CD4-positive, alpha-beta T cell treated with Interleukin-6 for 4 hours (primary cell): Measurements from ENCODE around the gene RPTOR.
A peak's percentile ranks its signal among the peaks of the same experiment; 100 is the strongest.

ENCODE experiments used
- DNase-seq: peaks from one replicate; pipeline ENCODE4 v3.0.0-alpha.2; 2020; ENCODE audit warnings: mixed read lengths

The RPTOR gene

DNA sequence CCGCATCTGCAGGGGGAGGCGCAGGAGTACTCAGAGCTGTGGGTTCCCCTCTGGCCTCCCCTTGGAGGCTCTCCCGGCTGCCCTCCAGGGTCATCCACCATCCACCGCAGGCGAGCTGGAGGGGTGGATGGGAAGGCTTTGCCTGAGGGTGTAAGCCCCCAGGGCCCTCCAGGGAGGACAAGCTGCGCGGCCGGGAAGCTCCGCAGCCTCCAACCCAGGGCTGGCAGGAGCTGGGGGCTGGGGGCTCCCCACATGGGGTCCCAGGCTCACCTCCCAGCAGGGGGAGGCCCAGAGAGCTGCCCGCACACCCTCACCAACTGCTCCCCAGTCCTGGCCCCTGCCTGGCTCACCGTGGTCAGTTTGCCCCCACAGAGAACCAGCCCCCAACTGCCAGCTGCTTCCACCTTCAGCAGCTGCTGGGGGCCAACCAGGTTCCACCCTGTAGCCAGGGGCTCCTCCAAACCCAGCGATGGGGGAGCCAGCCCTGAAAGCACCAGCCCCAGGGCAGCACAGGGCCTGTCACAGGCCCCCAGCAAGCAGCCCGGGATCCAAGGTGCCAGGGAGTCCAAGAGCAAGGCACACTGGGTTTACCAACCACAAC, 427.2 kb downstream of the RPTOR start:
- DNase-seq, result no peak

DNA sequence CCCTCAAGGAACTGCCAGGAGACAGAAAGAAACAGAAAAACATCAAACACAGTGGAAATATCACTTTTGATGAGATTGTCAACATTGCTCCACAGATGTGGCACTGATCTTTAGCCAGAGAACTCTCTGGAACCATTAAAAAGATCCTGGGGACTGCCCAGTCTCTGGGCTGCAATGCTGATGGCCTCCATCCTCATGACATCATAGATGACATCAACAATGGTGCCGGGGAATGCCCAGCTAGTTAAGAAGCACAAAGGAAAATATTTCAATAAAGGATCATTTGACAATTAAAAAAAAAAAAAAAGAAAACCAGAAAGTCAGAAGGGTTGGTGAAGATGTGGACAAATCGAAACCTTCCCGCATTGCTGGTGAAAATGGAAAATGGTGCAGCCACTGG, 432.1 kb downstream of the RPTOR start:
- no peak for DNase-seq

DNA sequence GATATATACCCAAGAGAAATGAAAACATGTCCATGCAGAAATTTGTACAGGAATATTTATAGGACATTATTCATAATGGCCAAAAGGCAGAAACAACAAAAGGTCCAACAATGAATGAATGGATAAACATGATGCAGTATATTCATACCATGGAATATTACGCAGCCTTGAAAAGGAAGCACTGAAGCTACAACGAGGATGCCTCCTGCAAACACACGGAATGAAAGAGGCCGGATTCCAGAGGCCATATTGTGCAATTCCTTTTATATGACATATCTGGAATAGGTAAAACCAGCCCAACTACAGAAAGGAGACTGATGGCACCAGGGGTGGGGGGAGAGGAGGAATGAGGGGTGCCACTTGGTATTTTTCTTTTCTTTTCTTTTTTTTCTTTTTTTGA, 432.5 kb downstream of the RPTOR start:
- DNase-seq, result no peak

DNA sequence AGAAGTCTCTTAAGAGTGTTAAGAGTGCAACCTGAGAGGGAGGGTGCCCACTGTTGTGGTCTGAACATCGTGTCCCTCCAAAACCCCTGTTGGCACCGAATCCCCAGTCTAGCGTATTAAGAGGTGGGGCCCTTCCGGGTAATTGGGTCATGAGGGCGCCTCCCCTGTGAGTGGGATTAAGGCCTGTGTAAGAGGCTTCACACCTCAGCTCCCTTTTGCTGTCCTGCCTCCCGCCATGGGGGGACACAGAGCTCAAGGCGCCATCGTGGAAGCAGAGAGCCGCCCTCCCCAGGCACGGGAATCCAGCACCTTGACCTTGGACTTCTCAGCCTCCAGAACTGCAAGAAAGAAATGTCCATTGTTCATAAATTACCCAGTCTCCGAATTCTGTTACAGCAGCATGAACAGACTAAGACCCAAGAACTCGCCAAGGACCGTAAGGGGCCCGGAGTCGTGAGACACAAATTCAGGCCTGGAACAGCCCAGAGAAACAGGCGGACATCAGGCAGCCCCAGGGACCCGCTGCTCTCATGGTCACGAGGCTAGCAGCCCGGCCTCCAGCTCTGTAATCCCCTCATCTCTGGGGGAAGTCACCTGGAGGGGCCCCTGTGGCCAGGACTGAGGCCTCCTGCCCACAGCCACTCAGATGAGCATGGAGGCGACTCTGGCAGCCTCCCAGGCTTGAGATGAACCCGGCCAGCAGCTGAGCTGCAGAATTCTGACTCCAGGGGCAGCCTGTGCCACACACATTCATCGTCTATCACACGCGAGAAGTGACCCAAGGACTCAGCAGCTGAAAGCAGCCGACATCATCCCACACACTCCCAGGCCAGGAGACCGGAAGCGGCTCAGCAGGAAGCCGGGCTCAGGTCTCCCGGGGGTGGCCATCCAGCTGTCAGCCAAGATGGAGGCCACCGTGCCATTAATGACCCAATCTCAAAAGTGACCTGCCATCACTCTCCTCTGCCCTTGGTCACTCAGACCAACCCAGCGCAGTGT, 434.2 kb downstream of the RPTOR start:
- DNase-seq, result no peak

- DNase-seq, result no peak
Observed at GRCh38 chr17:80979547-80980378, 435.1 kb downstream of the RPTOR start.

DNA sequence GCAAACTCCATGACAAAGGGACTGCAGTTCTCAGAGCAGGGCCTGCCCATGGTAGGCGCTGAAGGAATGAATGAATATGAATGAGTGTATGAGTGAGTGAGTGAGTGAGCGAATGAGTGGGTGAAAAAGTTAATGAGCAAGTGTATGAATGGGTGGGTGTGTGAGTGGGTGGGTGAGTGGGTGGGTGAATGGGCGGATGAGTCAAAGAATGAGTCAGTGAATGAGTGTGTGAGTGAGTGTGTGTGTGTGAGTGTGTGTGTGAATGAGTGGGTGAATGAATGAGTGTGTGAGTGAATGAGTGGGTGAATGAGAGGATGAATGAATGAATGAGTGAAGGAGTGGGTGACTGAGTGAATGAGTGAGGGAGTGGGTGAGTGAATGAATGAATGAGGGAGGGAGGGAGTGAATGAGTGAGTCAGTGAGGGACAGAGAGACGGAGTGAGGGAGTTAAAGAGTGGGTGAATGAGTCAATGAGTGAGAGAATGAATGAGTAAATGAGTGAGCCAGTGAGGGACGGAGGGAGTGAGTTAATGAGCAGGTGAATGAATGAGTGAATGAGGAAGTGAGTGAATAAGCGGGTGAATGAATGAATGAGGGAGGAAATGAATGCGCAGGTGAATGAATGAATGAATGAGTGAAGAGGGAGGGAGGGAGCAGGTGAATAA, 435.9 kb downstream of the RPTOR start:
- DNase-seq, result peak; percentile 43

- peak; percentile 45 for DNase-seq
Observed at GRCh38 chr17:80981062-80981902, 436.6 kb downstream of the RPTOR start.

DNA sequence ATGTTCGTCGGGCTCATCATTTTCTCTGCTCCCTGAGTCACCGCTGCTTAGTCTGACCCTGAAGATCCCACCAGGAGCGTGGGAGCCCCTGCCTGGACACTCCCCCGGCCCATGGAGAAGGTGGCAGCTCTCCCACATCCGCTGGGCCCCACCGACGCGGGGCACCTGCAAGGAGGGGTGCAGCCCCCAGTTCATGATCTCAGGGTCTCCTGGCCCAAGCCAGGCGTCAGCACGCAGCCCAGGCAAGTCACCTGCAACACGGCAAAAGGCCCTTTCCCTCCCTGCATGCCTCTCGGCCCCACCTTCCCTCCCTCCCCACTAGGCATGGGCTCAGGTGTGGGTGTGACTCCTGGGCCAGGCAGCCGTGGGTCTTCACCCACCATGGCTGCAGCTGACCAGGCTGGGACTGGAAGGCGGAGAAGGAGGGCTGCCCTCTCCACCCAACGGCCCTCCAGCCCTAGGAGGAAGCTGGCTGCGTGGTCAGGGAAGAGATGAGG, 437.3 kb downstream of the RPTOR start:
- no peak for DNase-seq

GRCh38 chr17:80982426-80982974, 437.9 kb downstream of the RPTOR start:
- DNase-seq, result no peak

- DNase-seq, result no peak
Observed at GRCh38 chr17:80983545-80983944, 438.9 kb downstream of the RPTOR start.

DNA sequence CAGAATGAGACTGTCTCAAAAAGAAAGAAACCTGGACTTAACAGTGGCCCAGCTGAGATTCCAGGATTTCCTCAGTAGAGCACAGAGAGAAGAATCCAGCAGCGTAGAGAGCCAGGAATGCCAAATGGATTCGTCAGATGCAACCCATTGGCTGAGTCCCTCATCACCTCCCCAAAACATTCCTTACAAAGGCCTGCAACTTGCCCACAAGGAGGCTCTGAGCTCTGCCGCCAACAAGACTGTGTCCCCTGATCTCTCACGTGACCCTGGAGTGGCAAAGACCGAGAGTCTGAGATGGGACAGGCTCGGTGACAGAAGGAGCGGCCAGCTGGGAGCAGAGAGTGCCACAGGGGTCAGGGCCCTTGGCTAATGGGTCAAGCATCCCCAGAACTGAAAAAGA, 440.1 kb downstream of the RPTOR start:
- no peak for DNase-seq

DNA sequence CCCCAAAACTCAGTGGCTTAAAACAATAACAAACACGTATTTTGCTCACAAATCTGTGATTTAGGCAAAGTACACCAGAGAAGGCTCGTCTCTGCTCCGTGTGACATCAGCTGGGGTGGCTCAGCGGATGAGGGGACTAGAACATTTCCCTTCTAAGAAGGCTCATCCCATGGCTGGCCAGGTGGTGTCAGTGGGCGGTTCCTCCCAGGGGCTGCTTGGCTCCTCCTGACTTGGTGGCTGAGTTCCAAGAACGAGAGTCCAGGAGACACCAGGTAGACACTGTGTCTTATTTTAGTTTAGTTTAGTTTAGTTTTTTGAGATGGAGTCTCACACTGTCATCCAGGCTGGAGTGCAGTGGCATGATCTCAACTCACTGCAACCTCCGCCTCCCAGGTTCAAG, 441.4 kb downstream of the RPTOR start:
- DNase-seq, result no peak

DNA sequence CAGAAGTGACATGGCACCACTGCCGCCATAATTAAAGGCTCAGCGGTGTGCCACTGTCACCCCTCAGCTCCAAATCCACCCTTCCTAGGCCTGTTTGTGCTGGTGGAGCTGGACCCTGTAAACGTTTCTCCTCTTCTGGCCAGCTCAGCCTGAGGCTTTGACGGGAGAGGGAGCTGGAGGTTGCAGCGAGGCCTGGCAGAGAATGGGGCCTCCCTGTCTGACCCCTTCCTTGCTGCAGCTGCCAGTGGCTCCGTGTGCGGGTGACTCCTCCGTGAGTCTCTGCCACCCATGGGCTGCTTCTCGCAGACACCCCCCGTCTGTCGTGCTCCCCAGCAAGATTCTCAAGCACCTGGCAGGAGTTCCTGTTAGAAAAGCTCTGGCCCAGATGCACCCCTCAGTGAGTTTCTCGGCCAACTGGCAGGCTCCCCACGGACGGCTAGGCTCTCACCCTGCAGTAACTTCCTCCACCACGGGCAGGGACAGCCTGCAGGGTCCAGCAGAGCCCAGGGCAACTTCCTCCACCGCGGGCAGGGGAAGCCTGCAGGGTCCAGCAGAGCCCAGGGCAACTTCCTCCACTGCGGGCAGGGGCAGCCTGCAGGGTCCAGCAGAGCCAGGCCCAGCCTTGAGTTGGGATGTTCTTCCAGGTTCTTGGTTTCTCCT, 442.3 kb downstream of the RPTOR start:
- no peak for DNase-seq

- DNase-seq, result no peak
Observed at GRCh38 chr17:80987941-80988461, 443.4 kb downstream of the RPTOR start.

- no peak for DNase-seq
Observed at GRCh38 chr17:80989586-80989913, 444.9 kb downstream of the RPTOR start.

DNA sequence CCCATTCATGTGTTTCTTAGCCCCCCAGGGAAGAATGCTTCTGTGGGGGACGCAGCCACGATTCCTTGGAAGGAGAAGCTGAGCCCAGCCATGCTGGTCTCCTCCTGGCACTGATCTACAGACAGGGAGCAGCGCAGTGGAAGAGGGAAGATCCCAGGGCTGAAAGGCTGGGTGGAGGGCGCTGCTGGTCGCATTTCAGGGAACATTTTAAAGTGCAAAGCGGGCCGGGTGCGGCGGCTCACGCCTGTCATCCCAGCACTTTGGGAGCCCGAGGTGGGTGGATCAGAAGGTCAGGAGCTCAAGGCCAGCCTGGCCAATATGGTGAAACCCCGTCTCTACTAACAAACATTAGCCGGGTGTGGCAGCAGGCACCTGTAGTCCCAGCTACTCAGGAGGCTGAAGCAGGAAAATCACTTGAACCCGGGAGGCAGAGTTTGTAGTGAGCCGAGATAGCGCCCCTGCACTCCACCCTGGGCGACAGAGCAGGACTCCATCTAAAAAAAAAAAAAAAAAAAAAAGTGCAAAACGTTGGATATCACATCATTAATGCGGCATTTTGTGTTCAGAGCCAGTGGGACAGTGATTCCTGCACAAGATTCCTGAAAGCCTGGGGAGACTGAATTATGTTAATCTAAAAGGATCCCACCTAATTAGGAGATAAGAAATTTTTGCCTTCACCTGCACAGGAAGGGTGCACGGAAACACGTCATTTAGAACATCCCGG, 446.4 kb downstream of the RPTOR start:
- no peak for DNase-seq

DNA sequence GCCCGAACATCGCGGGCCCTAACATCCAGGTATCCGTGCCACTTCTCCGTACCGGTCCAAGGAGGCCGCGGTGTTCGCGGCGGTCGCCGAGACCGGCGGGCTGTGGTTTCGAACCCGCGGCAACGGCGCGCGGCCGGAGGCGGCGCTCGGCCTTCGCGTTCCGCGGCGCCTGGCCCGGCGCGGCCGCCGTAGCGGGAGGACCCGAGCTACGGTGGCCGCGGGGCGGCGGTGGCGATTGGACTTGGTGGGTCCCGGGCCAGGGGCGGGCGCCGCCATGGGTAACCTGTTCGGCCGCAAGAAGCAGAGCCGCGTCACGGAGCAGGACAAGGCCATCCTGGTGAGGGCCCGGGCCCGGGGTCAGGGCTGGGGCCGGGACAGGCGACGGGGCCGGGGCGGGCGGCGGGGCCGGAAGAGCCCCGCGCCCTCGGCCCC, 447.0 kb downstream of the RPTOR start, which contains the start of gene CHMP6:
Gene CHMP6 (plus strand): TSS at position 197 of the 432 bp plus-strand sequence. CDS start 78 bp downstream, at position 275.
- peak; percentile 77 for DNase-seq

DNA sequence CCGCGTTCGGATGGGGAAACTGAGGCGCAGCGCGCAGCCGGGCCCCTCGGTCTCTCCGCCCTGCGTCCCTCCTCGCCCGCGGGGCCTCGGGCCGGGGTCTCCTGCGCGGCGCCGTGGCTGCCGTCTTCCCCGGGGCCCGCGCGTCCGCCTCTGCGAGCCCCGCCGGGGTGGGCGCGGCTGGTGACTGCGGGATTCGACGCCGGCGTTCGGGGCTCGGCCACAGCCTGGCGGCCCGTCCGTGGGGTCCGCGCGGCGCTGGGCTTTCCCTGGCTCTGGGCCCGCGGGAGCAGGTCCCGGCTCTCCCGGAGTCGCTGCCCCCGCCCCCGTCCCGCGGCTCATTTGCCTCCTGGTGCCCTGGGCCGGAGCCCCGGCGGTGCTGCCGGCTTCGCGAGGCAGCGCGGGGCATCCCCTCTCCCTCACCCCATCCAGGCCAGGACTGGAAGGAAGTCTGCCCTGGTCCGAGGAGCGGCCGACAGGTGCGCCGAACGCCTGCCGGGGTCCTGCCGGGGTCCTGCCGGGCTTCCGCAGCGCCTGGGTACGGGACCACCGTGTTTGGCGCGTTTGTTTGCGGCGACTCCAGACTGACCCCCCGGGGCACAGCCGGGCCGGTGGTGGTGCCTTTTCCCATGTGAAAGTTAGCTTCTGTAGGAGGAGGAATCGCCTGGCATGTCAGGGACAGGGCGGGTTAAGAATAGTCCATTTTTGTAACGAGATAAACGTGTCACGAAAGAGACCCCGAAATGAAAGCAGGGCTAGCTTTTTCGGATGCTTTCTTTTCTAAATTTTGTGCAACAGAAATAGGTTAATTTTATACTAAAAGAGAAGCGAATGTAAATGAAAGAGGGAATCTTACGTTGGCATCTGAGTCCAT, 447.7 kb downstream of the RPTOR start:
- DNase-seq, result peak; percentile 18
